HepG2 (cell line): ENCODE results near the gene EPO.
"Not testable (repeated sequence)": the region's sequence is repeated elsewhere in the genome, so short reads cannot be mapped to it uniquely, and the experiment has no call there.

Source experiments
- CREB1 ChIP-seq, 2 experiments: fragments of 450-650 bp in 1 of 2; IDR thresholded peaks; 2 replicates each; pipeline ENCODE4 v1.6.1; 2016 to 2017; ENCODE audit warnings: control low read depth in 1 of 2, mild to moderate bottlenecking in 1 of 2, missing compliant biosample characterization in 1 of 2, missing genetic modification characterization in 1 of 2
- FOSL2 ChIP-seq: sonication (generic); formaldehyde crosslinking; IDR thresholded peaks from 2 replicates; pipeline ENCODE4 v1.4.0; 2020; ENCODE audit warnings: missing genetic modification reagents
- HMGXB4 ChIP-seq, 2 experiments: sonication (generic) in 1 of 2; formaldehyde crosslinking in 1 of 2; IDR thresholded peaks; 2 replicates each; pipeline versions ENCODE4 v1.4.0 to v1.6.1; 2018 to 2020; ENCODE audit warnings: missing genetic modification reagents in 2 of 2, borderline replicate concordance in 1 of 2, low read depth in 1 of 2, mild to moderate bottlenecking in 1 of 2, missing biosample characterization in 1 of 2
- HOXA7 ChIP-seq: sonication (generic); formaldehyde crosslinking; IDR thresholded peaks from 2 replicates; pipeline ENCODE4 v1.8.1; 2022; ENCODE audit warnings: mild to moderate bottlenecking, missing genetic modification reagents, moderate library complexity
- REST ChIP-seq, 2 experiments: IDR thresholded peaks; 2 replicates each; pipeline ENCODE4 v1.6.1; 2011 to 2012; ENCODE audit warnings: low read length in 2 of 2, borderline replicate concordance in 1 of 2, low read depth in 1 of 2, mild to moderate bottlenecking in 1 of 2, moderate library complexity in 1 of 2
- TCF12 ChIP-seq, 2 experiments: fragments of 450-650 bp in 1 of 2; sonication (generic) in 1 of 2; formaldehyde crosslinking in 1 of 2; IDR thresholded peaks; 2 replicates each; pipeline versions ENCODE4 v1.6.1 to v1.8.0; 2017 to 2022; ENCODE audit warnings: antibody characterized with exemption in 1 of 2, mild to moderate bottlenecking in 1 of 2, missing genetic modification reagents in 1 of 2, moderate library complexity in 1 of 2
- TMF1 ChIP-seq: sonication (generic); formaldehyde crosslinking; IDR thresholded peaks from 2 replicates; pipeline ENCODE4 v1.8.1; 2022; ENCODE audit warnings: low read depth, missing genetic modification reagents
- ZFP36L1 ChIP-seq: sonication (generic); formaldehyde crosslinking; IDR thresholded peaks from 2 replicates; pipeline ENCODE4 v1.8.0; 2022; ENCODE audit warnings: mild to moderate bottlenecking, missing genetic modification reagents, moderate library complexity
- ZNF335 ChIP-seq: sonication (generic); formaldehyde crosslinking; IDR thresholded peaks from 2 replicates; pipeline ENCODE4 v1.4.0; 2020; ENCODE audit warnings: missing genetic modification reagents
- ZSCAN25 ChIP-seq: sonication (generic); formaldehyde crosslinking; IDR thresholded peaks from 2 replicates; pipeline ENCODE4 v1.8.0; 2022; ENCODE audit warnings: mild to moderate bottlenecking, missing genetic modification reagents
- TF ChIP-seq, protein P1 (sequence below): sonication (generic); formaldehyde crosslinking; IDR thresholded peaks from 2 replicates; pipeline ENCODE4 v1.5.1; 2020; ENCODE audit warnings: mild to moderate bottlenecking, missing genetic modification reagents, moderate library complexity

GRCh38 chr7:100724364-100724763 is 4.1 kb downstream of the EPO start:
- not testable (repeated sequence) for TF ChIP-seq HMGXB4 (CRISPR knock-in tag; IDR thresholded peaks at IDR 0.05; ENCODE audit: borderline replicate concordance in 1 of 2, low read depth in 1 of 2); ZFP36L1 (CRISPR knock-in tag); REST (IDR thresholded peaks at IDR 0.05; ENCODE audit: borderline replicate concordance in 1 of 2, low read depth in 1 of 2, low read length in 2 of 2); CREB1 (IDR thresholded peaks at IDR 0.05); CREB1 (CRISPR knock-in tag; IDR thresholded peaks at IDR 0.05); FOSL2 (CRISPR knock-in tag); TCF12 (IDR thresholded peaks at IDR 0.05); TCF12 (CRISPR knock-in tag; IDR thresholded peaks at IDR 0.05); TMF1 (CRISPR knock-in tag); ZNF335 (CRISPR knock-in tag); HOXA7 (CRISPR knock-in tag); ZSCAN25
- TF ChIP-seq, protein P1, sequence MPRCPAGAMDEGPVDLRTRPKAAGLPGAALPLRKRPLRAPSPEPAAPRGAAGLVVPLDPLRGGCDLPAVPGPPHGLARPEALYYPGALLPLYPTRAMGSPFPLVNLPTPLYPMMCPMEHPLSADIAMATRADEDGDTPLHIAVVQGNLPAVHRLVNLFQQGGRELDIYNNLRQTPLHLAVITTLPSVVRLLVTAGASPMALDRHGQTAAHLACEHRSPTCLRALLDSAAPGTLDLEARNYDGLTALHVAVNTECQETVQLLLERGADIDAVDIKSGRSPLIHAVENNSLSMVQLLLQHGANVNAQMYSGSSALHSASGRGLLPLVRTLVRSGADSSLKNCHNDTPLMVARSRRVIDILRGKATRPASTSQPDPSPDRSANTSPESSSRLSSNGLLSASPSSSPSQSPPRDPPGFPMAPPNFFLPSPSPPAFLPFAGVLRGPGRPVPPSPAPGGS (CRISPR knock-in tag) = not testable (repeated sequence)
